OCI-LY1 (cell line): ENCODE results near the gene LCOR.

Experiments
- CTCF ChIP-seq: fragments of 200-600 bp; sonication (generic), shearing (Covaris generic); IDR thresholded peaks from 2 replicates; pipeline ENCODE4 v1.5.1; 2017; ENCODE audit warnings: mild to moderate bottlenecking, antibody characterized with exemption, low read length, moderate library complexity, mixed read lengths
- EZH2 ChIP-seq: fragments of 200-600 bp; sonication (generic), shearing (Covaris generic); IDR thresholded peaks from 2 replicates; pipeline ENCODE4 v1.8.0; 2017; ENCODE audit warnings: borderline replicate concordance, mixed run types, mild to moderate bottlenecking, antibody characterized with exemption, low read length, moderate library complexity, mixed read lengths

GRCh38 chr10:96986200-96986856 is 154.2 kb downstream of the LCOR start:
- TF ChIP-seq EZH2 (no peak), CTCF (no peak)
